Keratinocyte (primary cell): Measurements from ENCODE around the gene ELOF1. TPM values are rescaled to one million over a fixed set of nuclear protein-coding genes. Genes with fewer than 3 reads are reported as not detected.

ENCODE experiments used
- DNase-seq: peaks from one replicate; pipeline ENCODE4 v3.0.0-alpha.2; 2011; ENCODE audit warnings: low read depth, missing footprints, low spot score
- FAIRE-seq: peaks from 2 replicates; lab custom pipeline; 2011; peaks lifted over from hg19 to GRCh38; lab: Jason Lieb, UNC
- H2AFZ ChIP-seq: 2 replicates; pipeline ENCODE4 v1.6.0; 2012; ENCODE audit warnings: low read length, control low read depth, inconsistent platforms; ENCODE audit not compliant: control insufficient read depth
- H3K27ac ChIP-seq: 2 replicates; pipeline ENCODE4 v1.5.1; 2011; ENCODE audit warnings: low read length; ENCODE audit not compliant: control insufficient read depth, insufficient read depth
- H3K27me3 ChIP-seq: 3 replicates; pipeline ENCODE4 v1.6.0; 2011; ENCODE audit warnings: low read length; ENCODE audit not compliant: control insufficient read depth, insufficient read depth; ENCODE audit errors: extremely low read depth
- H3K36me3 ChIP-seq, 2 experiments: 2 replicates in 1 of 2; 3 replicates in 1 of 2; pipeline ENCODE4 v1.5.1; 2011; ENCODE audit warnings: low read length in 2 of 2, mild to moderate bottlenecking in 1 of 2; ENCODE audit not compliant: control insufficient read depth in 2 of 2, insufficient read depth in 2 of 2; ENCODE audit errors: extremely low read depth in 1 of 2
- H3K4me1 ChIP-seq: 3 replicates; pipeline ENCODE4 v1.5.1; 2011; ENCODE audit warnings: low read length; ENCODE audit not compliant: control insufficient read depth, insufficient read depth; ENCODE audit errors: extremely low read depth
- H3K4me2 ChIP-seq: 3 replicates; pipeline ENCODE4 v1.6.0; 2011; ENCODE audit warnings: low read depth, low read length; ENCODE audit not compliant: control insufficient read depth, insufficient read depth; ENCODE audit errors: extremely low read depth
- H3K4me3 ChIP-seq, 3 experiments: fragments of 200-600 bp in 1 of 3; sonication (generic) in 1 of 3; 2 replicates in 2 of 3; 3 replicates in 1 of 3; pipeline ENCODE4 v1.5.1; 2011 to 2016; ENCODE audit warnings: low read length in 3 of 3, mild to moderate bottlenecking in 3 of 3, control low read depth in 2 of 3, inconsistent platforms in 1 of 3, low read depth in 1 of 3, mixed read lengths in 1 of 3, mixed run types in 1 of 3, moderate library complexity in 1 of 3; ENCODE audit not compliant: control insufficient read depth in 2 of 3, insufficient read depth in 2 of 3; ENCODE audit errors: extremely low read depth in 1 of 3
- H3K79me2 ChIP-seq: 2 replicates; pipeline ENCODE4 v1.6.0; 2012; ENCODE audit warnings: low read length; ENCODE audit not compliant: control insufficient read depth, insufficient read depth
- H3K9ac ChIP-seq: 3 replicates; pipeline ENCODE4 v1.6.0; 2011; ENCODE audit warnings: low read length; ENCODE audit not compliant: control insufficient read depth, insufficient read depth; ENCODE audit errors: extremely low read depth
- H3K9me1 ChIP-seq: 3 replicates; pipeline ENCODE4 v1.6.0; 2011; ENCODE audit warnings: low read length; ENCODE audit not compliant: control insufficient read depth, insufficient read depth; ENCODE audit errors: extremely low read depth
- H3K9me3 ChIP-seq: 2 replicates; pipeline ENCODE4 v1.5.1; 2012; ENCODE audit warnings: low read depth, low read length; ENCODE audit not compliant: control insufficient read depth
- H4K20me1 ChIP-seq: 3 replicates; pipeline ENCODE4 v1.6.0; 2011; ENCODE audit warnings: low read length; ENCODE audit not compliant: control insufficient read depth, insufficient read depth; ENCODE audit errors: extremely low read depth
- CTCF ChIP-seq, 3 experiments: IDR thresholded peaks in 1 of 3; conservative IDR thresholded peaks in 1 of 3; optimal IDR thresholded peaks in 1 of 3; 2 replicates in 2 of 3; 3 replicates in 1 of 3; pipeline versions ENCODE3 to v1.5.1; 2011; ENCODE audit warnings: low read length in 3 of 3, mild to moderate bottlenecking in 3 of 3, moderate library complexity in 2 of 3, control low read depth in 1 of 3, inconsistent platforms in 1 of 3; ENCODE audit not compliant: insufficient read depth in 2 of 3; ENCODE audit errors: extremely low read depth in 1 of 3
- EZH2 ChIP-seq: IDR thresholded peaks from one replicate; pipeline ENCODE4 v1.6.1; 2012; ENCODE audit warnings: inconsistent platforms, mild to moderate bottlenecking, low read length, moderate library complexity
- dilution Hi-C: fragments of 300-500 bp; cut with MboI; formaldehyde crosslinking; loops from one replicate; pipeline ENCODE4 v1.7.0; 2020; ENCODE audit warnings: low sequenced_read_pairs; ENCODE audit not compliant: extremely low pct_ligation_motif_present
- polyA plus RNA-seq, 5 experiments: library from polyadenylated mRNA; depleted of rRNA in 3 of 5; stranded (reverse) in 3 of 5; stranded (forward) in 1 of 5; unstranded in 1 of 5; fragments of >200 nt; gene quantifications; 1 replicate in 1 of 5; 2 replicates in 3 of 5; 3 replicates in 1 of 5; pipeline versions ENCODE4 v1.2.1 to v1.2.3, GENCODE V29; 2011 to 2012; ENCODE audit warnings: missing spikeins in 2 of 5, low read depth in 1 of 5, low replicate concordance in 1 of 5

The ELOF1 gene
- polyA plus RNA-seq, 1 donor (not counting 4 experiments of a cell fraction or from before 2014, with no cell fraction given) = 45.3 TPM

GRCh38 chr19:11551603-11552235, 7.3 kb downstream of the ELOF1 start:
- Histone ChIP-seq H3K79me2 (peaks cover 19% of the 10 kb centered on the region), H3K4me1 (no peaks in the 10 kb centered on the region), H3K4me3 (no peak overlapping the region), H3K4me2 (no peak overlapping the region), H2AFZ (no peak overlapping the region), H3K9me3 (no peaks in the 10 kb centered on the region), H3K27me3 (no peaks in the 10 kb centered on the region), H3K27ac (no peak overlapping the region), H3K36me3 (peaks cover 10 to 24% of the 10 kb centered on the region in 2 experiments), H3K9ac (no peak overlapping the region), H4K20me1 (no peaks in the 10 kb centered on the region), H3K9me1 (peaks cover 2% of the 10 kb centered on the region)
- dilution Hi-C loops = no loop called here
- no peak for TF ChIP-seq EZH2
- peak; percentile 20 to 55 (median 30) for TF ChIP-seq CTCF (optimal IDR thresholded peaks at IDR 0.05 in 1 of 3, IDR thresholded peaks at IDR 0.05 in 1 of 3, conservative IDR thresholded peaks at IDR 0.05 in 1 of 3; ENCODE audit: extremely low read depth in 1 of 3, insufficient read depth in 2 of 3, low read length in 3 of 3)
- FAIRE-seq (no peak), DNase-seq (no peak)

- no peak for FAIRE-seq
- Histone ChIP-seq H3K9me3 (no peaks in the 10 kb centered on the region), H3K79me2 (peaks cover 4% of the 10 kb centered on the region), H3K27me3 (no peaks in the 10 kb centered on the region), H4K20me1 (peaks cover 2% of the 10 kb centered on the region), H2AFZ (no peak overlapping the region), H3K4me1 (peaks cover 7% of the 10 kb centered on the region), H3K27ac (no peak overlapping the region), H3K9me1 (no peaks in the 10 kb centered on the region), H3K4me3 (no peak overlapping the region), H3K4me2 (no peak overlapping the region), H3K36me3 (peaks cover 7 to 15% of the 10 kb centered on the region in 2 experiments), H3K9ac (no peak overlapping the region)
- no peak for DNase-seq
- TF ChIP-seq CTCF (optimal IDR thresholded peaks at IDR 0.05 in 1 of 3, IDR thresholded peaks at IDR 0.05 in 1 of 3, conservative IDR thresholded peaks at IDR 0.05 in 1 of 3; ENCODE audit: extremely low read depth in 1 of 3, insufficient read depth in 2 of 3, low read length in 3 of 3) (no peak), EZH2 (no peak)
- dilution Hi-C loops = no loop called here
Measured at GRCh38 chr19:11550265-11550664, 8.8 kb downstream of the ELOF1 start.
